GM12892 (cell line): ENCODE data around the gene KRTAP12-3.

Experiments
- POLR2A ChIP-seq: IDR thresholded peaks from 2 replicates; pipeline ENCODE4 v1.6.1; 2011; ENCODE audit warnings: low read depth, low read length, control low read depth
- POLR2AphosphoS5 ChIP-seq: IDR thresholded peaks from 2 replicates; pipeline ENCODE4 v1.6.1; 2011; ENCODE audit warnings: low read depth, low read length, control low read depth

DNA sequence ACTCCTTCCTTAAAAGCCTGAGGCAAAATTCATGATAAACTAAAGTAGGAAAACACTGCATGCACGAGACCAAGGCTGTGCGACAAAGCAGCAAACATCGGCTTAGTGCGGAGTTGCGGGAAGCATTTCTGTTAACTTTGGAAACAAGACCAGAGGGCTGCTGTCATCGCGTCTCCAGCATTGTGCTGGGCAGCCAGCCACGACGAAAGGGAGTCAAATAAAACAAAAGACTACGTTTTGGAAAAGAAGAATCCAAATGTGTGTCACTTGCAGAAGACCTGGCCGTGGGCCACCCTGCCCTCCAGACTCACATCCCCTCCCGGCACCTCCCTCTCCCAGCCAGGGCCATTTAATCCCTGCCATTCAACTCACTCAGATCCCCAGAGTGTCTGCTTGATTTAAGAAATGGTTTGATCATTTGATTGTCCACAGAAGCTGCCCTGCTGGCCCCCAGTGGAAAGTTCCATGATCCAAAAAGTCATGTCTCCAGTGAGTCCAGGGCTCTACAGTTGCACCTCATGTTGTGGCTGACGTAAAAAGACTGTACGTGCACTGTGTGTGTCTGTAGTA is 13.9 kb upstream of the KRTAP12-3 start:
- TF ChIP-seq POLR2AphosphoS5 = no peak
- TF ChIP-seq POLR2A = no peak
